GM12864 (cell line): ENCODE results near the gene RAB11FIP5.

Source experiments
- DNase-seq: peaks from one replicate; pipeline ENCODE4 v3.0.0-alpha.2; 2011; ENCODE audit warnings: low read depth
- H3K4me3 ChIP-seq: 2 replicates; pipeline ENCODE4 v1.5.1; 2011; ENCODE audit warnings: mild to moderate bottlenecking, low read depth, low read length, control low read depth
- TF ChIP-seq, protein P1 (sequence below): IDR thresholded peaks from 2 replicates; pipeline ENCODE4 v1.5.1; 2011; ENCODE audit warnings: low read depth, mild to moderate bottlenecking, moderate library complexity, low read length, control low read depth, inconsistent platforms; ENCODE audit errors: missing control alignments

The RAB11FIP5 gene

GRCh38 chr2:73117441-73117840 is 4.7 kb upstream of the RAB11FIP5 start:
- no peak overlapping the region for H3K4me3 ChIP-seq
- TF ChIP-seq, protein P1, sequence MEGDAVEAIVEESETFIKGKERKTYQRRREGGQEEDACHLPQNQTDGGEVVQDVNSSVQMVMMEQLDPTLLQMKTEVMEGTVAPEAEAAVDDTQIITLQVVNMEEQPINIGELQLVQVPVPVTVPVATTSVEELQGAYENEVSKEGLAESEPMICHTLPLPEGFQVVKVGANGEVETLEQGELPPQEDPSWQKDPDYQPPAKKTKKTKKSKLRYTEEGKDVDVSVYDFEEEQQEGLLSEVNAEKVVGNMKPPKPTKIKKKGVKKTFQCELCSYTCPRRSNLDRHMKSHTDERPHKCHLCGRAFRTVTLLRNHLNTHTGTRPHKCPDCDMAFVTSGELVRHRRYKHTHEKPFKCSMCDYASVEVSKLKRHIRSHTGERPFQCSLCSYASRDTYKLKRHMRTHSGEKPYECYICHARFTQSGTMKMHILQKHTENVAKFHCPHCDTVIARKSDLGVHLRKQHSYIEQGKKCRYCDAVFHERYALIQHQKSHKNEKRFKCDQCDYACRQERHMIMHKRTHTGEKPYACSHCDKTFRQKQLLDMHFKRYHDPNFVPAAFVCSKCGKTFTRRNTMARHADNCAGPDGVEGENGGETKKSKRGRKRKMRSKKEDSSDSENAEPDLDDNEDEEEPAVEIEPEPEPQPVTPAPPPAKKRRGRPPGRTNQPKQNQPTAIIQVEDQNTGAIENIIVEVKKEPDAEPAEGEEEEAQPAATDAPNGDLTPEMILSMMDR = no peak
- no peak for DNase-seq

DNA sequence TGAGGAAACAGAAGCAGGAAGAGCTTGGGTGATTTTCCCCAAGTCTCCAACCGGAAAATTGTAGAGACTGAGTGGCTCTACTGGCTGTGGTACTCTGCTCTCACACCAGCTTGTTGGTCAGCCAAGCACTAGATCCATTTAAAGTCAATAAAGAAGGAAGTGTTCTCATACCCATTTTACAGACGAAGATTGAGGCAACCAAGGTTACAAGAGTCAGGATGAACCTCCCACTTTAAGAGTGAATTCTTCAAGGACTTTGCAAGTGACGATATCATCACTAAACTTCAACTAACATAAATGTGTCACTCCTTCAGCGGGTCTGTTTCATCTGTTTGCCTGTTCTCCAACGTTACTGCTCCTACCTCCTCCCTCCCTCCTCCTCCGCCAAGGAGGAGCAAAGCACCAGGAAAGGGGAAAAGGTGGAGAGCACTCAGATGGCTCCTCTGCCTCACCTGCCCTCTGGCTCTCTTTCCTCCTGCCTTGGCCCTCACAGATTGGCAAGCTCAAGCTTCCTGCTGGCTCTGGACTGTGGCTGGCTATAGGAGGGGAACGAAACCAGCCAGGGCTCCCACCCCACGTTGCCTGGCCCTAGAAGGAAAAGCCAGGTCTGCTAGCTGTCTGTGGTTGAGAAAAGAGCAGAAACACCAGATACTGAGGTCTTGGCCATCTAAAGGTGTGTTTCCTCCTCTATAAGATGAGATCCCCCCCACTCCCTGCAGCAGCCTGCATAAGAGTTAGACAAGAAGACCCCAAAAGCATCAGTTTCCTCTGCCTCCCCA is 3.6 kb upstream of the RAB11FIP5 start:
- DNase-seq = no peak
- TF ChIP-seq, protein P1 = no peak
- no peak overlapping the region for H3K4me3 ChIP-seq

GRCh38 chr2:73114273-73114867 is 1.6 kb upstream of the RAB11FIP5 start:
- no peak overlapping the region for H3K4me3 ChIP-seq
- TF ChIP-seq, protein P1 = no peak
- DNase-seq = no peak

DNA sequence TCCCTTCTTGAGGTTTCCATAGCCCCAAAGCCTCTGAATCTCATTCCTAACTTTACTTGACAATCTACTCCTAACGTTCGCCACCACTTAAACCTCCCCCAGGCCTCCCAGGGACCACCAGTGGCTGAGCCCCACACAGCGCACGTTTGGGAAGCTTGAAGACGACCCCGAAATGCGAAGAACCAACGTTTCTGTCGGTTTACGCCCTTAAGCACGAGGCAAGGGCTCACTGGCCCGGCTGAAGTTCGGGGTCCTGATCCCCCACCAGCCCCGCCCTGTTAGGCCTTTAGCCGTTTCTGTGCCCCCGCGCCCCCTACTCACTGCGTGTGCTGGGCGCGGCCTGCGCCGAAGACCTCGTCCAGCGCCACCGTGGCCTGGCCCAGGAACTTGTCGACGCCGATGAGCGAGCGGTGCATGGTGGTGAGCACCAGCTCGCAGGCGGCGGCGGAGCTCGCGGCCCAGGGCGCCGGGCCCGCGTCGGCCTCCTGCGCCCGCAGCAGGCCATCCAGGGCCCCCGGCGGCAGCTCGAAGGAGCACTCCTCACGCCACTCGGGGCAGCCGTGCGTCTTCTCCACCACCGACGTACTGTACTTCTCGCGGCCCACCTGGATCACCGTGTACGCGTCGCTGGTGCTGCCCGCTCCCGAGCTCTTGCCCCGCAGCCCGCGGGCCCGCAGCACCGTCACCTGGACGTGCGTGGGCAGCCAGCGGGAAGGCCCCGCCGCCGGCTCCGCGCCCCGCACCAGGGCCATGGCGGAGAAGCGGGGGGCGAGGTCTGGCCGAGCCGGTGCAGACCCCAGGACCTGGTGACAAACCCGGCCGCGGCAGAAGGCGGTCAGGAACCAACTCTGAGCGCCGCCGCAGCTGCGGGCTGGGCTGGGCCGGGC is 479 bp downstream of the RAB11FIP5 start:
- H3K4me3 ChIP-seq = peak overlapping the region; percentile 47
- TF ChIP-seq, protein P1 = no peak
- no peak for DNase-seq

- DNase-seq = no peak
- H3K4me3 ChIP-seq = no peak overlapping the region
- TF ChIP-seq, protein P1 = no peak
Measured at GRCh38 chr2:73111073-73112025, 1.4 kb downstream of the RAB11FIP5 start.
